NCI-H82 treated with DMSO at 0.1 percent for 48 hours (cell line): ENCODE data around the gene CFAP410.
"Not testable (repeated sequence)": the region's sequence is repeated elsewhere in the genome, so short reads cannot be mapped to it uniquely, and the experiment has no call there.

Experiments used
- DNase-seq: peaks from one replicate; lab custom pipeline; 2025; ENCODE audit not compliant: unreplicated experiment; lab: John Stamatoyannopoulos, UW

The CFAP410 gene

GRCh38 chr21:44318489-44319285 is 20.5 kb downstream of the CFAP410 start:
- DNase-seq = no peak

DNA sequence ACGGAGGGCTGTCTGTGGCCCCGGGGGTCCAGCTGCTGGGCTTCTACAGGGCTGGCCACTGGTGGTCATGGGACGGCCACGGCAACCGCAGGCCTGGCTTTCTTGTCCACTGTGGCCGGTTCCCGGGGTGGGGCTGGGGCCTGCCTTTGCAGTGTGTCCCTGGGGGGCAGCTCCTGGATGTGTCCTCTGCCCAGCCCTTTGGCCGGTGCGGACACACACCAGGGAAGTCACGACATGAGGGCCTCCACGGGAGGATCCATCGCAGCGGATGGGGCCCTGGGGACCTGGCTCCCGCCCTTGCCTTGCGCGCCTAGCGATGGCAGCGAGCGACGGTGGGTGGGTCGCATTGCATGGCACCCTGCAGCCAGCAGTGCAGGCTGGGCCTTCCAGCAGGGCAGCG is 21.3 kb downstream of the CFAP410 start:
- no peak for DNase-seq

DNA sequence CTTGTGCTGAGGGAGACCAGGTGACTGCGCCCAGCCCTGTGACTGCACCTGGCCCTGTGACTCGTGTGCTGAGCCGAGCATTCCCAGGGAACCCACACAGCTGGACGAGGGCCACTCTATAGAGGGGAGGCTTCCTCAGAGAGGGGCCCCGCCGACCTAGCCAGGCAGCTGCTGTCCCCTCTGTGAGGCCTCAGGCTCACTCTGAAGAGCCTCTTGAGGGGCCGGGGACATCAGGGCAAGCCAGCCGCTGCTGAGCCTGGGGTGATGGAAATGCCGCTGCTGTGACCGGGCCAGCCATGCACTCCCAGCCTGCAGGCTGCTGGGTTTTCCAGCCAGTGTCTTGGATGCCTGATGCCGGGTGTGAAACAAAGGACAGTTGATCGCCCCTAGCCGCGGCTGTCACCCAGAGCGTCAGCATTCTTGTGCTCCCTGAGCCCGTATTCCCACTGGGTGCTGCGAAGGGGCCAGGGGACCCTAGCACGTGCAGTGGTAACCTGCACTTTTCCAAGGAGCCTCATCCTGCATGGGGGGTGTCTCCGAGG is 21.9 kb downstream of the CFAP410 start:
- no peak for DNase-seq

DNA sequence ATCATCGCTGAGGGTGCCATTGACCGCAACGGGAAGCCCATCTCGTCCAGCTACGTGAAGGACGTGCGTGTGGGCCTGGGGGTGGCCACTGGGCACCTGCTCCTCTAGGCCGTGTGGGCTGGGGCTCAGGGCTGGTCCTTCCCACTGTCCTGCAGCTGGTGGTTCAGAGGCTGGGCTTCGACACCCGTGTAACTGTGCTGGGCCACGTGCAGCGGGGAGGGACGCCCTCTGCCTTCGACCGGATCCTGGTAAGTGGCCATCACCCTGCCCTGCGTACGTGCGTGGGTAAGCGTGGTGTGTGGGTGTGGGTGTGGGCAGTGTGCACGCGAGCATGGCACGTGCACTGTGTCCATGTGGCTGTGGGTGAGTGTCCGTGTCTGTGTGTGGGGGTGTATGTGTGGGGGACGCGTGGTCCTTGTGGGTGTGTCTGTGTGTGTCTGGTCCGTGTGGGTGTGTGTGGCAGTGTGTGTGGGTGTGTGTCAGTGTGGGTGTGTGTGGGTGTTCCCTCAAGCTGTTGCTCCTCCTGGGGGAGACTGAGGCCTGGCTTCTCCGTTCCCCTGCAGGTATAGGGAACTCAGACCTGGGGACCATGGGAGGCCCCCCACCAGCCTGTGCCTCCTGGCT is 22.8 kb downstream of the CFAP410 start:
- DNase-seq = no peak

GRCh38 chr21:44315691-44316203 is 23.4 kb downstream of the CFAP410 start:
- no peak for DNase-seq

DNA sequence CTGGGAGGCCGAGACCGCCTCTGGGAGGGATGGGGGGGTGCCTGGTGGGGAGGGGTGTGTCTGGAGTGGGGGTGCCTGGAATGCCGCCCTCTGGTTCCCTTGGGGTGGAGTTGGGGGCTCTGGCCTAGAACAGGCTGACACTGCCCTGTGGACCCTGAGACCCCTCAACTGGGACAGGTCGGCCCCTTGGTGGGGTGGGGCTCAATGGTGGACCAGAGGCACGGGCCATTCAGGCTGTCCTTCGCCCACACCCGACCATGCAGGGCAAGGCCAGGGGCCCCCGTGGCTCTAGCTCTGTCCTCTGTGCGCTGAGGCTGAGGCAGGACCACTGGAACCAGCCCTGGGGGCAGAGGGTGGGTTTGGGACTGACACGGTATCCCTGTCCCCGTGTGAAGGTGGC is 24.6 kb downstream of the CFAP410 start:
- DNase-seq = no peak

GRCh38 chr21:44314128-44314527 is 25.1 kb downstream of the CFAP410 start:
- no peak for DNase-seq

GRCh38 chr21:44313451-44313850 is 25.7 kb downstream of the CFAP410 start:
- no peak for DNase-seq

GRCh38 chr21:44312716-44313115 is 26.5 kb downstream of the CFAP410 start:
- no peak for DNase-seq

DNA sequence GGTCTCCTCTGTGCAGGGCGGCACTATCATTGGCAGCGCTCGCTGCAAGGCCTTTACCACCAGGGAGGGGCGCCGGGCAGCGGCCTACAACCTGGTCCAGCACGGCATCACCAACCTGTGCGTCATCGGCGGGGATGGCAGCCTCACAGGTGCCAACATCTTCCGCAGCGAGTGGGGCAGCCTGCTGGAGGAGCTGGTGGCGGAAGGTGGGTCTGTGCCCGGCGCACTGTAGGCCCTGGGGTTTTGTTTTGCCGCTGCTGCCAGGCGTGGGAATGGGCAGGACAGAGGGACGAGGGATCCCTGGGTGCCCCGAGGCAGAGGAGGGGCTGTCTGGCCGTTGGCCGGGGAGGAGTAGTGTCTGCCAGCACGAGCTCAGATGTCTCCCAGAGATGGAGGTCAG is 27.1 kb downstream of the CFAP410 start:
- no peak for DNase-seq

DNA sequence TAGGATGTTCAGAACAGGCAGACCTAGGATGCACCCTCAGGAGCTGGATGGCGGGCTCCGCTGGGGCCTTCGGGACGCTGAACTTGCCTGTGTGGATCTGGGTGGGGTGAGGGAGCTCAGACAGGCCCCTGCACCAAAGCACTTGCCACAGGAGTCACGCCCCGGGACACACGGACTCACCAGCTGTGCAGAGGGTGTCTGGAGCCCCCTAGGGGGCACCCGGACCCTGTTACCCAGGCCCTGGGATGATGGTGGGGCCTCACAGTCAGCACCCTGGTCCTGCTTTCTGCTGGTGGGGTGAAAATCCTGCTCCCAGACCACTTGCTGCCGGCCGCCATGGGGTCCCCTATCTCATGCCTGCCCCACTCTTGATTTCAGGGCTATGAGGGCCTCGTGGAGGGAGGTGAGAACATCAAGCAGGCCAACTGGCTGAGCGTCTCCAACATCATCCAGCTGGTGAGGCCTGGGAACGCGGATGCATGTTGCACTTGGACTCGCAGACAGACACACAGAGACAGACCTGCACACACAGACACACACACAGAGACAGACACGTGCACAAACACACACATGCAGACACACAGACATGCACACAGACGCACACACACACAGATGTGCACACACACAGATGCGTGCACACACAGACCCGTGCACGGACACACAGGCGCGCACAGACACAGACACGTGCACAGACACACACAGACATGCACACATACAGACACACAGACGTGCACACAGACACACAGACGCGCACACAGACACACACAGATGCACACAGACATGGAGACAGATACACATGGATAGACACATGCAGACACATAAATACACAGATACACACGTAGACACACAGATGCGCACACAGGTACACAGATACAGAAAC is 28.3 kb downstream of the CFAP410 start:
- DNase-seq = no peak

DNA sequence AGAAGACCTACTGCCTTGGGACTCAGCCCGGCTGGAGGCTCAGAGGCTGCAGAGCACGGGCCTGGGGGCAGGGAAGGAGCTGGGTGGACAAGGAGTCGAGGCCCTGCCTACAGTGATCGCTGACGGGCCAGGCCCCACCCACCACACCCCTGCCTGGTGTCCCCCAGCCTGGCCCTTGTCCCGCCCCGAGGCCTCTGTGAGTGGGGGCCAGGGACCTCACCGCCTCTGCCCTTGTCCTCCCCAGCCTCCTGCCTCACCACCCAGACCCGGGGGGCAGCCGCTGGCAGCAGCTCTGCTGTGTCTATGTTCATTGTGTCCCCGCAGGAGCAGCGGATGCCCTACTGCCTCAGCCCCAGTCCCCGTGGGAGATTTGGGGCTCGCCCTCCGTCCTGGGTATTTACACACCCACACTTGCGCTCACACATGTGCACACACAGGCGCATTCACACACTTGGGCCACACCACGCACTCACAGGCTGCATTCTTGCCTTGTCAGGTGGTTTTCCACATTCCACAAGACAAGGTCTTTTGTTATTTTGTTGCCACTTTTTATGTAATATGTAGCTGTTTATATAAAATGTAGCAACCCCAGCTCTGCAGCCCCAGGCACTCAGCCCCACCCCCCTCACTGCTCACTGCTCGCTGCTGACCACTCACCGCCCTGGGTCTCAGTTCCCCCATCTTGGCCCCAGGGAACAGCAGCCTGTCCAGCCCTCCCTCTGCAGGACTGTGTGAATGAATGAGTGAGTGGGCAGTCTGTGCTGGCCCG is 32.1 kb downstream of the CFAP410 start:
- DNase-seq = no peak

DNA sequence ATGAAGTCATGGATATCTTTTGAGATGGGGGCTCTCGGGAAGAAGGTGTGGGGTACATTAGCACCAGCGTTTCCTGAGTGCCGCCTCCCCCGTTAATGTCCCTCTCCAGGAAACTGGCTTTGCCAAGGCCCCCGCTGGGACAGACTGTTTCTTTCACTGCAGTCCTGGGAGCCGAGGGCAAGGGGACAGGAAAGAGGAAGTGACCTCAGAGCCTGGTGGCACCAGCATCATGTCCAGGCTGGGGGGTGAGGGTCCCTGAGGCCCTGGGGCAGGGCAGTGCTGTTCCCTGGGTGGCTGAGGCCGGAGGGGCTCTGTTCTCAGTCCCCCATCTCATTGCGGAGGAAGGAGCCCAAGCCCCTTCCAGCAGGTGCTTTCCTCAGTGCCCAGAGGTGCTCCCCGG is 33.5 kb downstream of the CFAP410 start:
- no peak for DNase-seq

DNA sequence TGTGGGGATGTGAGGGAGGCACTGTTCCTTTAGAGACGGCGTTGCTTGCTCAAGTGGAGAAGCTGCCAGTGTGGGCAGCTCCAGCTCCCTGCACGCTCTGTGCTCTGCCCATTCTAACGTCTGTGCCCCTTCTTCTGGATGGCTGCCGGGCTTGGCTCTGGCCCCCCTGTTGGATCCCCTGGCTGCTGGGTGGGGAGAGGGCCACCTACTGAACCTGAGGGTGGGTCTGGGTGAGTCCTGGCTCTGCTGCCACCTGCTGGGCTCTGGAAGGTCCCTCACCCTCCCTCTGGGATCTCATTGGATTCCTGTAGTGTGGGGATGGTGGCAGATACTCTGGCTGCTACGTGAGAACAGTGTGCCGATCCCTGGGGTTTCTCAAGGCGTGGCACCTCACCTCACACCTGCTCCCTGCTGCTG is 34.3 kb downstream of the CFAP410 start:
- peak; percentile 45 for DNase-seq

DNA sequence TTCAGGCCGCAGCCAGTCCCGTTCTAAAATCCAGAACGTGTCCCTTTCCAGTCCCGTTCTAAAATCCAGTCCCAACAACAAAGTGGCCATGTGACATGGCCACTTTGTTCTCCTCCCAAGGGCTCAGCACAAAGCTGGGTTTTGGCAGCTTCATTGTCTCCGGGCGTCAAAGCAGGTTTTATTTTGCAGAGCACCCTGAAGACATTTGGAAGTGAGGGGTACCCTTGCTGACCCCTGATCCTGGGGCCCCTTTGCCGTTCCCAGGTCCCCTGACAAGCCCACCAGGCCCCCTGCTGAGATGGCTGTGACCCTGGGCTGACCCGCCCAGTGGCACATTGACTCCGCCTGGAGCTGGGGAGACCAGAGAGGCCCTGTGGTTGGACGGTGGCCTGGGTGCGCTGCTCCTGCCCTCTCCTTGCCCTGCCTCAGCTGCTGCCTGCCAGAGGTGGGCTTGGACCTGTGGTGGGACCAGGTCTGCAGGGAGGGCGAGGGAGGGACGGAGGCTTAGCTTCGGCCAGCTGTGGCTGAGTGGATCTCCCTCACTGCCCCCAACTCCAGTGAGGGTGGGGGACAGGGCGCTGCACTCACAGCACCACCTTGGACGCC is 35.1 kb downstream of the CFAP410 start:
- no peak for DNase-seq

- DNase-seq = peak; percentile 29
Measured at GRCh38 chr21:44303490-44303981, 35.7 kb downstream of the CFAP410 start.

GRCh38 chr21:44302573-44303401 is 36.4 kb downstream of the CFAP410 start:
- not testable (repeated sequence) for DNase-seq

GRCh38 chr21:44301961-44302406 is 37.2 kb downstream of the CFAP410 start:
- no peak for DNase-seq

GRCh38 chr21:44301141-44301540 is 38.0 kb downstream of the CFAP410 start:
- no peak for DNase-seq
